K562 (cell line): ENCODE measurements around the gene NSF.

Experiments
- EZH2 ChIP-seq: IDR thresholded peaks from 2 replicates; pipeline ENCODE4 v1.6.1; 2012; ENCODE audit warnings: low read depth, mild to moderate bottlenecking, inconsistent platforms, low read length, borderline replicate concordance
- GATAD2A ChIP-seq: fragments of 450-650 bp; IDR thresholded peaks from 2 replicates; pipeline ENCODE4 v1.6.1; 2017
- KDM5B ChIP-seq: fragments of 200-600 bp; sonication (generic); IDR thresholded peaks from 2 replicates; pipeline ENCODE4 v1.6.1; 2012; ENCODE audit warnings: low read depth, mild to moderate bottlenecking, moderate library complexity, low read length, control low read depth, inconsistent platforms; ENCODE audit not compliant: insufficient replicate concordance
- MEF2A ChIP-seq: IDR thresholded peaks from 2 replicates; pipeline ENCODE4 v1.6.1; 2011; ENCODE audit warnings: low read depth, mild to moderate bottlenecking, low read length, moderate library complexity; ENCODE audit not compliant: control insufficient read depth
- TAF1 ChIP-seq: IDR thresholded peaks from 2 replicates; pipeline ENCODE4 v1.6.1; 2011; ENCODE audit warnings: mild to moderate bottlenecking, low read length, moderate library complexity; ENCODE audit not compliant: insufficient read depth, control insufficient read depth, severe bottlenecking; ENCODE audit errors: extremely low read depth
- TF ChIP-seq, protein P1 (sequence below), 3 experiments: IDR thresholded peaks in 2 of 3; conservative IDR thresholded peaks in 1 of 3; 2 replicates each; pipeline ENCODE4 v1.5.1; 2011 to 2012; ENCODE audit warnings: low read length in 3 of 3, mild to moderate bottlenecking in 3 of 3, control low read depth in 2 of 3, improper control_type of control experiment in 1 of 3, inconsistent platforms in 1 of 3, low read depth in 1 of 3, mixed read lengths in 1 of 3, moderate library complexity in 1 of 3; ENCODE audit not compliant: insufficient read depth in 2 of 3

DNA sequence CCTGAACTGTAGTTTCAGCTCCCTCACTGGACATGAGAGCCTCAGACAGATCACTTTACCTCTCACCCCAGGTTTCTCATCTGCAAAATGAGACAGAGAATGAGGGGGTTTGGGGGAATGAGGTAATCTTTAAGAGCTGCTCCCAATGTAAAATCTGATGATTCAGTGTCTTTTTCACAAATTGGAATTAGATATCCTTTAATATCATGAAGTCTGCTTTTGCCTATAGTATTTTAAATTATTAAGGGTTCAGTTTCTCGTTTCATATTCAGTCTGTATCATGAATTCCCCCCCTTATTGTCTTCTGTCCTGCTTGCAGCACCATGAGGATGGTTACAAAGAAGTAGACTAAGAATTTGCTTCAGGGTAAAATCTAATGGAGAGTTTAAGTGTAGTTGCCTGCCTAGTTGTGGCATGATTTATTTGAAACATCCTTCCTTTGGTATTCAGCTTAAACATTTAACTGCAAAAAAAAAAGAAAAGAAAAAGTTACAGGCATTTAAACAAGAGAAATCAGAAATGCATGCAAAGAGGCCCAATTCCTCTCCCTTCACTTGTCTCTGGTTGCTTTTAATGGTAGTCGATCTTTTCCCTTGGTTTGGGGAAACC is 150.8 kb downstream of the NSF start:
- no peak for TF ChIP-seq EZH2
- TF ChIP-seq KDM5B: no peak
- TF ChIP-seq MEF2A: no peak
- no peak for TF ChIP-seq GATAD2A
- TF ChIP-seq, protein P1, sequence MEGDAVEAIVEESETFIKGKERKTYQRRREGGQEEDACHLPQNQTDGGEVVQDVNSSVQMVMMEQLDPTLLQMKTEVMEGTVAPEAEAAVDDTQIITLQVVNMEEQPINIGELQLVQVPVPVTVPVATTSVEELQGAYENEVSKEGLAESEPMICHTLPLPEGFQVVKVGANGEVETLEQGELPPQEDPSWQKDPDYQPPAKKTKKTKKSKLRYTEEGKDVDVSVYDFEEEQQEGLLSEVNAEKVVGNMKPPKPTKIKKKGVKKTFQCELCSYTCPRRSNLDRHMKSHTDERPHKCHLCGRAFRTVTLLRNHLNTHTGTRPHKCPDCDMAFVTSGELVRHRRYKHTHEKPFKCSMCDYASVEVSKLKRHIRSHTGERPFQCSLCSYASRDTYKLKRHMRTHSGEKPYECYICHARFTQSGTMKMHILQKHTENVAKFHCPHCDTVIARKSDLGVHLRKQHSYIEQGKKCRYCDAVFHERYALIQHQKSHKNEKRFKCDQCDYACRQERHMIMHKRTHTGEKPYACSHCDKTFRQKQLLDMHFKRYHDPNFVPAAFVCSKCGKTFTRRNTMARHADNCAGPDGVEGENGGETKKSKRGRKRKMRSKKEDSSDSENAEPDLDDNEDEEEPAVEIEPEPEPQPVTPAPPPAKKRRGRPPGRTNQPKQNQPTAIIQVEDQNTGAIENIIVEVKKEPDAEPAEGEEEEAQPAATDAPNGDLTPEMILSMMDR (IDR thresholded peaks at IDR 0.05 in 2 of 3, conservative IDR thresholded peaks at IDR 0.05 in 1 of 3; ENCODE audit: insufficient read depth in 2 of 3, low read depth in 1 of 3, low read length in 3 of 3): no peak
- TF ChIP-seq TAF1: no peak
